HepG2 (cell line): ENCODE results near the gene CEP68. TPM values are rescaled to one million over a fixed set of nuclear protein-coding genes. Genes with fewer than 3 reads are reported as not detected.

Experiments used
- ATF7-NPFF ChIP-seq: sonication (generic); formaldehyde crosslinking; IDR thresholded peaks from 2 replicates; pipeline ENCODE4 v1.8.1; 2023; ENCODE audit warnings: mild to moderate bottlenecking, low read depth, missing genetic modification reagents, moderate library complexity
- KDM1A ChIP-seq: IDR thresholded peaks from 2 replicates; pipeline ENCODE4 v1.6.1; 2016; ENCODE audit warnings: missing compliant biosample characterization
- NCOA5 ChIP-seq: sonication (generic); formaldehyde crosslinking; IDR thresholded peaks from 2 replicates; pipeline ENCODE4 v1.4.0; 2020; ENCODE audit warnings: missing genetic modification reagents
- PAXIP1 ChIP-seq: sonication (generic); formaldehyde crosslinking; conservative IDR thresholded peaks from 2 replicates; pipeline ENCODE4 v1.4.0; 2020; ENCODE audit warnings: mild to moderate bottlenecking, missing genetic modification reagents, moderate library complexity
- ZBTB34 ChIP-seq: sonication (generic); formaldehyde crosslinking; IDR thresholded peaks from 2 replicates; pipeline ENCODE4 v1.8.0; 2022; ENCODE audit warnings: mild to moderate bottlenecking, missing genetic modification reagents
- polyA plus RNA-seq, 8 experiments: library from polyadenylated mRNA; depleted of rRNA in 3 of 8; stranded (reverse) in 7 of 8; unstranded in 1 of 8; fragments of >200 nt; fragmentation: Illumina TruSeq in 4 of 8; extraction: Trizol in 4 of 8; gene quantifications; 2 replicates each; pipeline versions ENCODE4 v1.2.1 to v1.2.3, GENCODE V29; 2011 to 2016; ENCODE audit warnings: low read depth in 4 of 8, missing spikeins in 1 of 8, mixed read lengths in 1 of 8; ENCODE audit not compliant: insufficient read depth in 1 of 8
- total RNA-seq, 5 experiments: library from RNA; depleted of rRNA; stranded (reverse); fragments of >200 nt; fragmentation: Illumina TruSeq; extraction: Trizol; gene quantifications; 2 replicates each; pipeline ENCODE4 v1.2.3, GENCODE V29; 2016; ENCODE audit warnings: low read depth in 1 of 5

The CEP68 gene
- total and polyA plus RNA-seq, 2 of the 13 experiments (the other 11 are each of a cell fraction or from before 2014, with no cell fraction given): 5.7 to 9.3 TPM

DNA sequence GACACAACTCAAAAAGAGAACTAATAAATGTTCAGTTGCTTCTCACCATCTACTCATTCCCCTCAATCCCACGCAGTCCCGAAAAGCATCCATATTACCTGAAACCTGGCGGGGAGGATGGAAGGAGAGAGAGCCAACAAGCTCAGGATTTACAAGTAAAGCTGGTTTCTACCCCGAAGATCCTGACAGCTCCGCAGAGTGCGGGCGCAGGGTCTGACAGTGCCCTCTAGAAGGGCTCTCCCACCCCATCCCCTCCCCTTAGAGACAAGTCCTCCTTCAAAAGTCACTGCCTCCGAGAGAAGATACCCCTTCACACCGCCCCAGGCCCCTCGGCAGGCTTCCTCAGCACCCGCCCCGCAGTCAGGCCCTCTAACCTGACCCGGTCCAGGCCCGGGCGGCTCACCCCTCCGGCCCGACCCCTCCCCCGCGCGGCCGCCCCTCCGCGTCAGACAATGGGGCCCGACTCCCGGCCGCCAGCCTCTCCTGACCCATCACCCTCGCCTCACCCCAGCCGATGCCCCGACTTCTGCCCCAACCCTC is 73.1 kb downstream of the CEP68 start (continued):
- TF ChIP-seq PAXIP1 (CRISPR knock-in tag) (no peak), KDM1A (CRISPR knock-in tag) (no peak), NCOA5 (CRISPR knock-in tag) (no peak), ATF7-NPFF (CRISPR knock-in tag) (0 out of 2 replicates have a peak, but pooled peaks have one; percentile 9), ZBTB34 (CRISPR knock-in tag) (no peak)
